SK-N-SH treated with all-trans-retinoic acid at 6 μM for 48 hours (cell line): ENCODE results near the gene COX4I1.

ENCODE experiments used
- CREB5 ChIP-seq: fragments of 250-450 bp; sonication (Bioruptor Pico); IDR thresholded peaks from 2 replicates; pipeline ENCODE4 v1.5.1; 2020; ENCODE audit warnings: low read depth, mild to moderate bottlenecking, moderate library complexity
- CSRNP3 ChIP-seq: fragments of 250-450 bp; sonication (Bioruptor Pico); IDR thresholded peaks from 2 replicates; pipeline ENCODE4 v1.5.1; 2021; ENCODE audit warnings: mild to moderate bottlenecking, moderate library complexity
- ESRRG ChIP-seq: fragments of 250-450 bp; sonication (Bioruptor Pico); IDR thresholded peaks from 2 replicates; pipeline ENCODE4 v1.6.1; 2021; ENCODE audit warnings: mild to moderate bottlenecking
- ISL1 ChIP-seq: fragments of 250-450 bp; sonication (Bioruptor Pico); IDR thresholded peaks from 2 replicates; pipeline ENCODE4 v2.1.2; 2022; ENCODE audit warnings: mild to moderate bottlenecking, moderate library complexity
- PPARA ChIP-seq: fragments of 250-450 bp; sonication (Bioruptor Pico); IDR thresholded peaks from 2 replicates; pipeline ENCODE4 v1.5.0; 2020; ENCODE audit warnings: mild to moderate bottlenecking, borderline replicate concordance
- RARB ChIP-seq: fragments of 250-450 bp; sonication (Bioruptor Pico); IDR thresholded peaks from 2 replicates; pipeline ENCODE4 v1.8.0; 2021; ENCODE audit warnings: mild to moderate bottlenecking, moderate library complexity
- TOX ChIP-seq: fragments of 250-450 bp; sonication (Bioruptor Pico); IDR thresholded peaks from 2 replicates; pipeline ENCODE4 v1.8.0; 2021; ENCODE audit warnings: mild to moderate bottlenecking, moderate library complexity, borderline replicate concordance
- TSHZ2 ChIP-seq: fragments of 250-450 bp; sonication (Bioruptor Pico); IDR thresholded peaks from 2 replicates; pipeline ENCODE4 v1.5.0; 2020; ENCODE audit warnings: mild to moderate bottlenecking, moderate library complexity

- TF ChIP-seq RARB (CRISPR knock-in tag) (no peak), TOX (CRISPR knock-in tag) (no peak), CSRNP3 (CRISPR knock-in tag) (no peak), TSHZ2 (CRISPR knock-in tag) (no peak), ESRRG (no peak), ISL1 (no peak), CREB5 (CRISPR knock-in tag) (no peak), PPARA (no peak)
These were observed 25.8 kb downstream of the COX4I1 start for GRCh38 chr16:85825326-85825725.
